Right cardiac atrium (tissue), 5 donors: Measurements from ENCODE around the gene FASTK. TPM values are rescaled to one million over a fixed set of nuclear protein-coding genes. Genes with fewer than 3 reads are reported as not detected.
A peak's percentile ranks its signal among the peaks of the same experiment; 100 is the strongest.

Experiments
- ATAC-seq, 2 donors: fragments of 200-7000 bp; cut with Tn5 transposase; one replicate each; pipeline versions ENCODE4 v1.8.0 to v1.9.1; 2020; ENCODE audit warnings: moderate library complexity in 2 of 2, mild to moderate bottlenecking in 1 of 2
- DNase-seq, 3 donors: peaks; one replicate each; pipeline ENCODE4 v3.0.0-alpha.2; 2020
- H3K27ac ChIP-seq: one replicate; pipeline ENCODE4 v1.5.1; 2013; ENCODE audit warnings: mild to moderate bottlenecking, low read length, control low read depth, moderate library complexity
- H3K27me3 ChIP-seq: one replicate; pipeline ENCODE4 v1.6.1; 2013; ENCODE audit not compliant: control insufficient read depth, insufficient read depth
- H3K4me1 ChIP-seq: one replicate; pipeline ENCODE4 v1.6.1; 2013; ENCODE audit warnings: low read length; ENCODE audit not compliant: control insufficient read depth, insufficient read depth
- H3K4me3 ChIP-seq: one replicate; pipeline ENCODE4 v1.5.1; 2013; ENCODE audit warnings: low read length, control low read depth
- H3K9me3 ChIP-seq: one replicate; pipeline ENCODE4 v1.6.1; 2013; ENCODE audit warnings: low read length; ENCODE audit not compliant: control insufficient read depth
- WGBS: extraction: QIAGEN DNeasy Blood & Tissue Kit; methylation state at CpG from one replicate; pipeline ENCODE4 v1.1.7; 2013; 5-methylcytosine and 5-hydroxymethylcytosine counted together
- intact Hi-C, 4 donors: fragments of 100-400 bp; cut with DNase I; formaldehyde crosslinking; loops; one replicate each; pipeline versions ENCODE4 v1.11.0 to v1.14.0; 2022 to 2023
- long read RNA-seq, 4 donors: library from polyadenylated mRNA; unstranded; transcript quantifications; one replicate each; pipeline ENCODE4 v2.0.0, GENCODE V29; 2020 to 2021
- polyA plus RNA-seq: library from polyadenylated mRNA; stranded (reverse); fragments of 200-250 nt; gene quantifications from one replicate; pipeline ENCODE4 v1.2.3, GENCODE V29; 2013
- total RNA-seq, 4 donors: library from RNA; stranded (reverse); fragmentation: NEBNext Ultra II Directional; extraction: Animal tissue kit (Norgen Biotek cat#: 25700); gene quantifications; one replicate each; pipeline ENCODE4 v1.2.1, GENCODE V29; 2021
- donor health status: healthy with polysubstance abuse.
- donor health status: DM: no; HTN: yes; CAD: no.
- donor health status: DM: no; HTN: no; CAD: no.
- donor health status: DM: no; HTN: yes; CAD: no; lungs with severe emphysema.
- donor health status: DM: yes; HTN: yes; CAD: no.

The FASTK gene
- total RNA-seq: 10 to 100 TPM; 64.1 to 82.0 (median 68.9) TPM
- 133 TPM for polyA plus RNA-seq
- long read RNA-seq, donor 1, transcript FASTK-202 (9 exons, 1,402 nt): minor isoform, 6 of 294 reads
- long read RNA-seq, donor 1, transcript FASTK-213 (9 exons, 1,826 nt): minor isoform, 6 of 294 reads
- long read RNA-seq, donor 1, transcript FASTK-201 (10 exons, 1,827 nt): major isoform, 148 of 294 reads
- long read RNA-seq, donor 1, transcript FASTK-212 (10 exons, 1,764 nt): minor isoform, 9 of 294 reads
- long read RNA-seq, donor 1, partial matches to known transcripts: 36 of 294 reads
- long read RNA-seq, donor 1, other reads (novel, unspliced or antisense): 89 of 294 reads
- long read RNA-seq, donor 2, transcript FASTK-202 (9 exons, 1,402 nt): minor isoform, 9 of 185 reads
- long read RNA-seq, donor 2, transcript FASTK-201 (10 exons, 1,827 nt): major isoform, 74 of 185 reads
- long read RNA-seq, donor 2, partial matches to known transcripts: 29 of 185 reads
- long read RNA-seq, donor 2, other reads (novel, unspliced or antisense): 70 of 185 reads
- long read RNA-seq, donor 3, transcript FASTK-201 (10 exons, 1,827 nt): major isoform, 341 of 493 reads
- long read RNA-seq, donor 3, transcript FASTK-213 (9 exons, 1,826 nt): minor isoform, 12 of 493 reads
- long read RNA-seq, donor 3, transcript FASTK-202 (9 exons, 1,402 nt): minor isoform, 10 of 493 reads
- long read RNA-seq, donor 3, transcript FASTK-212 (10 exons, 1,764 nt): minor isoform, 21 of 493 reads
- long read RNA-seq, donor 3, partial matches to known transcripts: 44 of 493 reads
- long read RNA-seq, donor 3, other reads (novel, unspliced or antisense): 63 of 493 reads
- long read RNA-seq, donor 4, transcript FASTK-201 (10 exons, 1,827 nt): major isoform, 70 of 182 reads
- long read RNA-seq, donor 4, transcript FASTK-212 (10 exons, 1,764 nt): minor isoform, 8 of 182 reads
- long read RNA-seq, donor 4, transcript FASTK-213 (9 exons, 1,826 nt): minor isoform, 5 of 182 reads
- long read RNA-seq, donor 4, partial matches to known transcripts: 19 of 182 reads
- long read RNA-seq, donor 4, other reads (novel, unspliced or antisense): 76 of 182 reads

- H3K4me3 ChIP-seq: peak within 1 kb of the TSS; percentile 84
- H3K27me3 ChIP-seq: no peaks in the 10 kb centered on the region
- peak; percentile 91 to 97 (median 96) for DNase-seq
- intact Hi-C loops: loop anchor here in 1 of 4 donors (10.0 kb wide), 1 partner anchor 56 kb away; the partner anchor contains the start of genes ABCB8 and ATG9B
- peak within 1 kb of the TSS; percentile 92 for H3K27ac ChIP-seq
- ATAC-seq: peak; percentile 81 to 87
- H3K9me3 ChIP-seq: no peaks in the 10 kb centered on the region
- H3K4me1 ChIP-seq: peaks cover 5% of the 10 kb centered on the region
- 1% methylated on average over 66 of the region's 66 CpGs for WGBS
Measured at GRCh38 chr7:151080522-151081169, at the start of gene FASTK. TSS of gene FASTK (minus strand) at chr7:151080809. CDS start at chr7:151080766, 43 bp downstream.

- Histone ChIP-seq H3K4me3 (no peak overlapping the region), H3K27me3 (no peaks in the 10 kb centered on the region), H3K27ac (no peak overlapping the region), H3K9me3 (no peaks in the 10 kb centered on the region), H3K4me1 (no peaks in the 10 kb centered on the region)
- peak in 2 of 3 donors; percentile 3 to 7 for DNase-seq
- intact Hi-C loops: loop anchor here in 2 of 4 donors (5.0 to 10.0 kb wide), 2 partner anchors 42 to 175 kb away; no protein-coding TSS in a partner anchor
- no peak for ATAC-seq
- 92% methylated on average over 9 of the region's 9 CpGs for WGBS
Measured at GRCh38 chr7:151129960-151130591, 49.5 kb upstream of the FASTK start.

GRCh38 chr7:151129117-151129959 is 48.7 kb upstream of the FASTK start:
- ATAC-seq (no peak), DNase-seq (peak in 1 of 3 donors; percentile 21)
- Histone ChIP-seq H3K4me3 (no peak overlapping the region), H3K27me3 (no peaks in the 10 kb centered on the region), H3K4me1 (no peaks in the 10 kb centered on the region), H3K27ac (no peak overlapping the region), H3K9me3 (no peaks in the 10 kb centered on the region)
- WGBS: 89% methylated on average over 28 of the region's 28 CpGs
- intact Hi-C loops: loop anchor here in 2 of 4 donors (5.0 to 10.0 kb wide), 2 partner anchors 43 to 175 kb away; no protein-coding TSS in a partner anchor

GRCh38 chr7:151128716-151129115 is 48.1 kb upstream of the FASTK start:
- WGBS: 88% methylated on average over 8 of the region's 8 CpGs
- Histone ChIP-seq H3K27ac (no peak overlapping the region), H3K27me3 (no peaks in the 10 kb centered on the region), H3K4me3 (no peak overlapping the region), H3K4me1 (no peaks in the 10 kb centered on the region), H3K9me3 (no peaks in the 10 kb centered on the region)
- DNase-seq (peak in 2 of 3 donors; percentile 6 to 22), ATAC-seq (no peak)
- intact Hi-C loops: loop anchor here in 2 of 4 donors (5.0 to 10.0 kb wide), 2 partner anchors 44 to 176 kb away; no protein-coding TSS in a partner anchor

- DNase-seq: peak in 2 of 3 donors; percentile 7 to 24
- H3K4me1 ChIP-seq: no peaks in the 10 kb centered on the region
- H3K27ac ChIP-seq: no peak overlapping the region
- 80% methylated on average over 14 of the region's 14 CpGs for WGBS
- intact Hi-C loops: loop anchor here in 2 of 4 donors (5.0 to 10.0 kb wide), 2 partner anchors 44 to 177 kb away; no protein-coding TSS in a partner anchor
- H3K4me3 ChIP-seq: no peak overlapping the region
- no peaks in the 10 kb centered on the region for H3K27me3 ChIP-seq
- no peak for ATAC-seq
- H3K9me3 ChIP-seq: no peaks in the 10 kb centered on the region
Measured at GRCh38 chr7:151128144-151128543, 47.5 kb upstream of the FASTK start.

- intact Hi-C loops: loop anchor here in 2 of 4 donors (5.0 to 10.0 kb wide), 2 partner anchors 46 to 178 kb away; no protein-coding TSS in a partner anchor
- ATAC-seq (no peak), DNase-seq (peak in 2 of 3 donors; percentile 48 to 57)
- 69% methylated on average over 19 of the region's 19 CpGs for WGBS
- H3K27me3 ChIP-seq: no peaks in the 10 kb centered on the region
- no peak overlapping the region for H3K4me3 ChIP-seq
- no peaks in the 10 kb centered on the region for H3K9me3 ChIP-seq
- H3K27ac ChIP-seq: no peak overlapping the region
- no peaks in the 10 kb centered on the region for H3K4me1 ChIP-seq
Measured at GRCh38 chr7:151126491-151127137, 46.0 kb upstream of the FASTK start.

- DNase-seq: peak in 2 of 3 donors; percentile 63 to 71
- peak; percentile 18 to 27 for ATAC-seq
- Histone ChIP-seq H3K27me3 (no peaks in the 10 kb centered on the region), H3K4me1 (no peaks in the 10 kb centered on the region), H3K27ac (no peak overlapping the region), H3K9me3 (no peaks in the 10 kb centered on the region), H3K4me3 (peak overlapping the region; percentile 47)
- WGBS: 9% methylated on average over 58 of the region's 58 CpGs
- intact Hi-C loops: loop anchor here in 3 of 4 donors (2.0 to 10.0 kb wide), 3 partner anchors 46 to 179 kb away; no protein-coding TSS in a partner anchor
Measured at GRCh38 chr7:151125846-151126481, 45.4 kb upstream of the FASTK start.

- Histone ChIP-seq H3K27me3 (no peaks in the 10 kb centered on the region), H3K9me3 (no peaks in the 10 kb centered on the region), H3K4me1 (no peaks in the 10 kb centered on the region), H3K4me3 (peak overlapping the region; percentile 47), H3K27ac (no peak overlapping the region)
- 7% methylated on average over 22 of the region's 22 CpGs for WGBS
- ATAC-seq (peak; percentile 46 to 49), DNase-seq (peak; percentile 61 to 86 (median 82))
- intact Hi-C loops: loop anchor here in 3 of 4 donors (2.0 to 10.0 kb wide), 3 partner anchors 47 to 179 kb away; no protein-coding TSS in a partner anchor
Measured at GRCh38 chr7:151125470-151125845, 44.8 kb upstream of the FASTK start.
